Osteoblast (primary cell): Measurements from ENCODE around the gene TRIM46. TPM values are rescaled to one million over a fixed set of nuclear protein-coding genes. Genes with fewer than 3 reads are reported as not detected.
"Not testable (repeated sequence)": the region's sequence is repeated elsewhere in the genome, so short reads cannot be mapped to it uniquely, and the experiment has no call there.

Experiments used
- DNase-seq: peaks from one replicate; pipeline ENCODE4 v3.0.0; 2011; ENCODE audit warnings: low spot score, mixed read lengths; ENCODE audit not compliant: insufficient read length; ENCODE audit errors: missing footprints
- H2AFZ ChIP-seq: 2 replicates; pipeline ENCODE4 v1.6.0; 2011; ENCODE audit warnings: mild to moderate bottlenecking, low read length
- H3K27ac ChIP-seq: 2 replicates; pipeline ENCODE4 v1.5.1; 2011; ENCODE audit warnings: mild to moderate bottlenecking, low read depth, low read length, moderate library complexity
- H3K27me3 ChIP-seq: 2 replicates; pipeline ENCODE4 v1.6.0; 2012; ENCODE audit warnings: mild to moderate bottlenecking, control low read depth, inconsistent platforms, low read length, moderate library complexity; ENCODE audit not compliant: insufficient read depth
- H3K36me3 ChIP-seq: 2 replicates; pipeline ENCODE4 v1.5.1; 2011; ENCODE audit warnings: mild to moderate bottlenecking, low read length, control low read depth, moderate library complexity; ENCODE audit not compliant: insufficient read depth
- H3K4me1 ChIP-seq: 2 replicates; pipeline ENCODE4 v1.5.1; 2011; ENCODE audit warnings: mild to moderate bottlenecking, low read length, control low read depth, moderate library complexity; ENCODE audit not compliant: insufficient read depth
- H3K4me2 ChIP-seq: 2 replicates; pipeline ENCODE4 v1.6.0; 2011; ENCODE audit warnings: mild to moderate bottlenecking, low read length; ENCODE audit not compliant: insufficient read depth
- H3K4me3 ChIP-seq: fragments of 200-600 bp; sonication (generic); 3 replicates; pipeline ENCODE4 v1.5.1; 2012; ENCODE audit warnings: mild to moderate bottlenecking, low read length, inconsistent platforms; ENCODE audit not compliant: insufficient read depth
- H3K79me2 ChIP-seq: 2 replicates; pipeline ENCODE4 v1.6.0; 2012; ENCODE audit warnings: mild to moderate bottlenecking, low read length, control low read depth, inconsistent platforms; ENCODE audit not compliant: insufficient read depth
- H3K9me3 ChIP-seq: 2 replicates; pipeline ENCODE4 v1.5.1; 2011; ENCODE audit warnings: low read depth, low read length, control low read depth
- H4K20me1 ChIP-seq: 2 replicates; pipeline ENCODE4 v1.6.0; 2012; ENCODE audit warnings: mild to moderate bottlenecking, low read length, control low read depth; ENCODE audit not compliant: insufficient read depth
- CTCF ChIP-seq: IDR thresholded peaks from 2 replicates; pipeline ENCODE4 v1.5.1; 2011; ENCODE audit warnings: mild to moderate bottlenecking, low read depth, low read length, moderate library complexity; ENCODE audit errors: extremely low read depth
- total RNA-seq: library from RNA; depleted of rRNA; stranded (reverse); fragments of >200 nt; gene quantifications from 2 replicates; pipeline ENCODE4 v1.2.3, GENCODE V29; 2012

TRIM46 gene
- total RNA-seq, 1 donor = 3.3 TPM

GRCh38 chr1:155187456-155187891, 13.8 kb downstream of the TRIM46 start:
- Histone ChIP-seq H4K20me1 (no peaks in the 10 kb centered on the region), H3K27me3 (no peaks in the 10 kb centered on the region), H3K79me2 (no peaks in the 10 kb centered on the region), H3K4me1 (no peaks in the 10 kb centered on the region), H3K36me3 (no peaks in the 10 kb centered on the region), H3K27ac (no peak overlapping the region), H3K9me3 (no peaks in the 10 kb centered on the region), H3K4me3 (no peak overlapping the region), H2AFZ (no peak overlapping the region), H3K4me2 (no peak overlapping the region)
- DNase-seq = peak; percentile 80
- no peak for TF ChIP-seq CTCF

GRCh38 chr1:155188268-155188667, 14.6 kb downstream of the TRIM46 start:
- TF ChIP-seq CTCF = no peak
- Histone ChIP-seq H3K36me3 (no peaks in the 10 kb centered on the region), H4K20me1 (no peaks in the 10 kb centered on the region), H2AFZ (no peak overlapping the region), H3K79me2 (no peaks in the 10 kb centered on the region), H3K27me3 (no peaks in the 10 kb centered on the region), H3K27ac (no peak overlapping the region), H3K4me3 (no peak overlapping the region), H3K9me3 (no peaks in the 10 kb centered on the region), H3K4me2 (no peak overlapping the region), H3K4me1 (peaks cover 4% of the 10 kb centered on the region)
- DNase-seq = peak; percentile 58

DNA sequence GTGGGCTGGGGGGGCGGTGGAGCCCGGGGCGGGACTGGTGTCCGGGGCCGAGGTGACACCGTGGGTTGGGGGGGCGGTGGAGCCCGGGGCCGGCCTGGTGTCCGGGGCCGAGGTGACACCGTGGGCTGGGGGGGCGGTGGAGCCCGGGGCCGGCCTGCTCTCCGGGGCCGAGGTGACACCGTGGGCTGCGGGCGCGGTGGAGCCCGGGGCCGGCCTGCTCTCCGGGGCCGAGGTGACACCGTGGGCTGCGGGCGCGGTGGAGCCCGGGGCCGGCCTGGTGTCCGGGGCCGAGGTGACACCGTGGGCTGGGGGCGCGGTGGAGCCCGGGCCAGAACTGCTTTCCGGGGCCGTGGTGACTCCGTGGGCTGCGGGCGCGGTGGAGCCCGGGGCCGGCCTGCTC, 16.3 kb downstream of the TRIM46 start:
- DNase-seq, H4K20me1 ChIP-seq, H2AFZ ChIP-seq, H3K36me3 ChIP-seq, H3K27me3 ChIP-seq, H3K4me2 ChIP-seq, H3K9me3 ChIP-seq, H3K4me3 ChIP-seq, H3K27ac ChIP-seq, H3K79me2 ChIP-seq: not testable (repeated sequence)
- H3K4me1 ChIP-seq = peaks cover 15% of the 10 kb centered on the region

DNA sequence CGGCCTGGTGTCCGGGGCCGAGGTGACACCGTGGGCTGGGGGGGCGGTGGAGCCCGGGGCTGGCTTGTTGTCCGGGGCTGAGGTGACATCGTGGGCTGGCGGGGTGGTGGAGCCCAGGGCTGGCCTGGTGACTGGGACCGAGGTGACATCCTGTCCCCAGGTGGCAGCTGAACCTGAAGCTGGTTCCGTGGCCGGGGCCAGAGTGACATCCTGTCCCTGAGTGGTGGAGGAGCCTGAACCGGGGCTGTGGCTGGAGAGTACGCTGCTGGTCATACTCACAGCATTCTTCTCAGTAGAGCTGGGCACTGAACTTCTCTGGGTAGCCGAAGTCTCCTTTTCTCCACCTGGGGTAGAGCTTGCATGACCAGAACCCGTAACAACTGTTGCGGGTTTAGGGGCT, 18.3 kb downstream of the TRIM46 start:
- no peak overlapping the region for H3K4me2 ChIP-seq
- H3K9me3 ChIP-seq = no peaks in the 10 kb centered on the region
- no peak overlapping the region for H3K4me3 ChIP-seq
- H3K36me3 ChIP-seq = peaks cover 2% of the 10 kb centered on the region
- no peaks in the 10 kb centered on the region for H4K20me1 ChIP-seq
- H3K4me1 ChIP-seq = peaks cover 22% of the 10 kb centered on the region
- H3K79me2 ChIP-seq = peaks cover 12% of the 10 kb centered on the region
- H2AFZ ChIP-seq = no peak overlapping the region
- DNase-seq = peak; percentile 88
- no peaks in the 10 kb centered on the region for H3K27me3 ChIP-seq
- H3K27ac ChIP-seq = no peak overlapping the region
- TF ChIP-seq CTCF = no peak
